Karpas-422 (cell line): Measurements from ENCODE around the gene KLF15. TPM values are rescaled to one million over a fixed set of nuclear protein-coding genes. Genes with fewer than 3 reads are reported as not detected.

Experiments used
- DNase-seq: peaks from one replicate; pipeline ENCODE4 v3.0.0-alpha.2; 2015
- H2AFZ ChIP-seq: fragments of 200-600 bp; sonication (generic); 2 replicates; pipeline ENCODE4 v1.6.1; 2014; ENCODE audit warnings: antibody characterized with exemption, low read length, mixed read lengths
- H3K27ac ChIP-seq: fragments of 200-600 bp; sonication (generic); 2 replicates; pipeline ENCODE4 v1.5.1; 2014; ENCODE audit warnings: mild to moderate bottlenecking, low read length, moderate library complexity
- H3K27me3 ChIP-seq: fragments of 200-600 bp; sonication (generic); 2 replicates; pipeline ENCODE4 v1.6.1; 2014; ENCODE audit warnings: low read length, mixed read lengths
- H3K36me3 ChIP-seq: fragments of 200-600 bp; sonication (generic); 2 replicates; pipeline ENCODE4 v1.6.1; 2014; ENCODE audit warnings: low read length, mixed read lengths; ENCODE audit not compliant: insufficient read depth
- H3K4me1 ChIP-seq: fragments of 200-600 bp; sonication (generic); 2 replicates; pipeline ENCODE4 v1.6.1; 2014; ENCODE audit warnings: mild to moderate bottlenecking, low read length, mixed read lengths
- H3K4me2 ChIP-seq: fragments of 200-600 bp; sonication (generic); 2 replicates; pipeline ENCODE4 v1.6.1; 2014; ENCODE audit warnings: low read length, low read depth, mild to moderate bottlenecking; ENCODE audit not compliant: poor library complexity, severe bottlenecking
- H3K4me3 ChIP-seq: fragments of 200-600 bp; sonication (generic); 2 replicates; pipeline ENCODE4 v1.5.1; 2014; ENCODE audit warnings: mild to moderate bottlenecking, antibody characterized with exemption, low read length, mixed read lengths
- H3K79me2 ChIP-seq: fragments of 200-600 bp; sonication (generic); 2 replicates; pipeline ENCODE4 v1.6.1; 2014; ENCODE audit warnings: mild to moderate bottlenecking, low read length, mixed read lengths
- H3K9ac ChIP-seq: fragments of 200-600 bp; sonication (generic); 2 replicates; pipeline ENCODE4 v1.6.0; 2014; ENCODE audit warnings: low read length
- H3K9me2 ChIP-seq: fragments of 200-600 bp; sonication (generic), shearing (Covaris generic); replicated peaks from 2 replicates; pipeline ENCODE4 v1.6.0; 2014; ENCODE audit warnings: mild to moderate bottlenecking, low read length, moderate library complexity; ENCODE audit not compliant: insufficient read depth
- H3K9me3 ChIP-seq: fragments of 300-700, 200-600 bp; sonication (generic); 2 replicates; pipeline ENCODE4 v1.6.1; 2014; ENCODE audit warnings: low read length, mixed read lengths
- H4K20me1 ChIP-seq: fragments of 200-600 bp; sonication (generic); 2 replicates; pipeline ENCODE4 v1.6.1; 2014; ENCODE audit warnings: mild to moderate bottlenecking, antibody characterized with exemption, low read length, low read depth; ENCODE audit not compliant: insufficient read depth
- total RNA-seq: library from RNA; depleted of rRNA; stranded (reverse); fragments of >200 nt; shearing (Covaris generic); gene quantifications from 2 replicates; pipeline ENCODE4 v1.2.3, GENCODE V29; 2014; ENCODE audit warnings: low replicate concordance

Gene KLF15
- total RNA-seq, 1 experiment from 2014 or later = not detected

GRCh38 chr3:126360714-126361060, 3.5 kb upstream of the KLF15 start:
- DNase-seq = no peak

GRCh38 chr3:126360046-126360713, 3.0 kb upstream of the KLF15 start:
- DNase-seq = no peak
- Histone ChIP-seq H3K27me3 (no peaks in the 10 kb centered on the region), H3K79me2 (no peaks in the 10 kb centered on the region), H2AFZ (no peak overlapping the region), H3K27ac (no peak overlapping the region), H4K20me1 (no peaks in the 10 kb centered on the region), H3K9me2 (no peaks in the 10 kb centered on the region), H3K4me1 (no peaks in the 10 kb centered on the region), H3K36me3 (no peaks in the 10 kb centered on the region), H3K4me2 (no peak overlapping the region), H3K9ac (no peak overlapping the region), H3K4me3 (no peak overlapping the region), H3K9me3 (no peaks in the 10 kb centered on the region)

More at GRCh38 chr3:126360714-126361060, 3.5 kb upstream of the KLF15 start:
- no peak overlapping the region for H3K9ac ChIP-seq
- no peak overlapping the region for H2AFZ ChIP-seq
- no peak overlapping the region for H3K27ac ChIP-seq
- no peaks in the 10 kb centered on the region for H3K9me2 ChIP-seq
- no peaks in the 10 kb centered on the region for H4K20me1 ChIP-seq
- H3K27me3 ChIP-seq = no peaks in the 10 kb centered on the region
- no peak overlapping the region for H3K4me2 ChIP-seq
- H3K79me2 ChIP-seq = no peaks in the 10 kb centered on the region
- H3K36me3 ChIP-seq = no peaks in the 10 kb centered on the region
- H3K4me3 ChIP-seq = no peak overlapping the region
- H3K4me1 ChIP-seq = no peaks in the 10 kb centered on the region
- H3K9me3 ChIP-seq = no peaks in the 10 kb centered on the region

GRCh38 chr3:126358816-126359181, 1.6 kb upstream of the KLF15 start:
- Histone ChIP-seq H3K9ac (no peak overlapping the region), H3K4me2 (no peak overlapping the region), H2AFZ (no peak overlapping the region), H3K36me3 (no peaks in the 10 kb centered on the region), H3K4me1 (no peaks in the 10 kb centered on the region), H3K27me3 (no peaks in the 10 kb centered on the region), H3K79me2 (no peaks in the 10 kb centered on the region), H3K9me2 (no peaks in the 10 kb centered on the region), H4K20me1 (no peaks in the 10 kb centered on the region), H3K9me3 (no peaks in the 10 kb centered on the region), H3K27ac (no peak overlapping the region), H3K4me3 (no peak overlapping the region)
- DNase-seq = no peak

GRCh38 chr3:126358038-126358815, 1.0 kb upstream of the KLF15 start:
- no peak for DNase-seq
- Histone ChIP-seq H3K36me3 (no peaks in the 10 kb centered on the region), H3K79me2 (no peaks in the 10 kb centered on the region), H3K27me3 (no peaks in the 10 kb centered on the region), H3K9me3 (no peaks in the 10 kb centered on the region), H3K4me2 (no peak overlapping the region), H3K4me1 (no peaks in the 10 kb centered on the region), H3K9me2 (no peaks in the 10 kb centered on the region), H3K27ac (no peak overlapping the region), H3K4me3 (no peak overlapping the region), H2AFZ (no peak overlapping the region), H4K20me1 (no peaks in the 10 kb centered on the region), H3K9ac (no peak overlapping the region)

- Histone ChIP-seq H3K4me1 (no peaks in the 10 kb centered on the region), H3K9ac (no peak overlapping the region), H3K27ac (no peak overlapping the region), H3K36me3 (no peaks in the 10 kb centered on the region), H2AFZ (no peak overlapping the region), H3K9me2 (no peaks in the 10 kb centered on the region), H3K4me2 (no peak overlapping the region), H3K4me3 (no peak overlapping the region), H3K9me3 (no peaks in the 10 kb centered on the region), H3K79me2 (no peaks in the 10 kb centered on the region), H3K27me3 (no peaks in the 10 kb centered on the region), H4K20me1 (no peaks in the 10 kb centered on the region)
- DNase-seq = no peak
Observed at GRCh38 chr3:126356373-126357264, 589 bp downstream of the KLF15 start.

- H4K20me1 ChIP-seq = no peaks in the 10 kb centered on the region
- H3K9me3 ChIP-seq = no peaks in the 10 kb centered on the region
- no peak for DNase-seq
- H3K27me3 ChIP-seq = no peaks in the 10 kb centered on the region
- no peaks in the 10 kb centered on the region for H3K79me2 ChIP-seq
- H3K9me2 ChIP-seq = no peaks in the 10 kb centered on the region
- H3K4me3 ChIP-seq = no peak overlapping the region
- no peak overlapping the region for H3K4me2 ChIP-seq
- no peak overlapping the region for H3K27ac ChIP-seq
- H3K9ac ChIP-seq = no peak overlapping the region
- H3K4me1 ChIP-seq = no peaks in the 10 kb centered on the region
- H3K36me3 ChIP-seq = no peaks in the 10 kb centered on the region
- no peak overlapping the region for H2AFZ ChIP-seq
Observed at GRCh38 chr3:126355777-126356372, 1.3 kb downstream of the KLF15 start.

- no peak overlapping the region for H2AFZ ChIP-seq
- no peaks in the 10 kb centered on the region for H3K27me3 ChIP-seq
- no peaks in the 10 kb centered on the region for H3K36me3 ChIP-seq
- no peaks in the 10 kb centered on the region for H3K9me3 ChIP-seq
- no peaks in the 10 kb centered on the region for H3K9me2 ChIP-seq
- no peaks in the 10 kb centered on the region for H4K20me1 ChIP-seq
- DNase-seq = no peak
- H3K4me3 ChIP-seq = no peak overlapping the region
- no peaks in the 10 kb centered on the region for H3K4me1 ChIP-seq
- no peak overlapping the region for H3K27ac ChIP-seq
- no peak overlapping the region for H3K9ac ChIP-seq
- no peaks in the 10 kb centered on the region for H3K79me2 ChIP-seq
- H3K4me2 ChIP-seq = no peak overlapping the region
Observed at GRCh38 chr3:126355251-126355650, 2.0 kb downstream of the KLF15 start.

GRCh38 chr3:126354776-126355175, 2.4 kb downstream of the KLF15 start:
- Histone ChIP-seq H4K20me1 (no peaks in the 10 kb centered on the region), H3K9me2 (no peaks in the 10 kb centered on the region), H3K27me3 (no peaks in the 10 kb centered on the region), H3K27ac (no peak overlapping the region), H3K4me2 (no peak overlapping the region), H3K9me3 (no peaks in the 10 kb centered on the region), H3K79me2 (no peaks in the 10 kb centered on the region), H2AFZ (no peak overlapping the region), H3K9ac (no peak overlapping the region), H3K4me1 (no peaks in the 10 kb centered on the region), H3K36me3 (no peaks in the 10 kb centered on the region), H3K4me3 (no peak overlapping the region)
- DNase-seq = no peak
